Esophagus squamous epithelium (tissue), 4 donors: Measurements from ENCODE around the gene SEMA6B.

Source experiments
- POLR2A ChIP-seq, 4 donors: fragments of 450-650 bp; IDR thresholded peaks; one replicate each; pipeline ENCODE4 v1.6.1; 2017; ENCODE audit warnings: antibody characterized with exemption in 4 of 4, mild to moderate bottlenecking in 4 of 4, moderate library complexity in 3 of 4
- TF ChIP-seq, protein P1 (sequence below), 6 experiments: fragments of 450-650 bp in 4 of 6; fragments of 200-600 bp in 2 of 6; sonication (generic) in 2 of 6; IDR thresholded peaks; one replicate each; pipeline ENCODE4 v1.5.1; 2016 to 2019; ENCODE audit warnings: antibody characterized with exemption in 6 of 6, mild to moderate bottlenecking in 4 of 6, moderate library complexity in 4 of 6

GRCh38 chr19:4573682-4574081 lies 14.2 kb upstream of the SEMA6B start:
- TF ChIP-seq, protein P1, sequence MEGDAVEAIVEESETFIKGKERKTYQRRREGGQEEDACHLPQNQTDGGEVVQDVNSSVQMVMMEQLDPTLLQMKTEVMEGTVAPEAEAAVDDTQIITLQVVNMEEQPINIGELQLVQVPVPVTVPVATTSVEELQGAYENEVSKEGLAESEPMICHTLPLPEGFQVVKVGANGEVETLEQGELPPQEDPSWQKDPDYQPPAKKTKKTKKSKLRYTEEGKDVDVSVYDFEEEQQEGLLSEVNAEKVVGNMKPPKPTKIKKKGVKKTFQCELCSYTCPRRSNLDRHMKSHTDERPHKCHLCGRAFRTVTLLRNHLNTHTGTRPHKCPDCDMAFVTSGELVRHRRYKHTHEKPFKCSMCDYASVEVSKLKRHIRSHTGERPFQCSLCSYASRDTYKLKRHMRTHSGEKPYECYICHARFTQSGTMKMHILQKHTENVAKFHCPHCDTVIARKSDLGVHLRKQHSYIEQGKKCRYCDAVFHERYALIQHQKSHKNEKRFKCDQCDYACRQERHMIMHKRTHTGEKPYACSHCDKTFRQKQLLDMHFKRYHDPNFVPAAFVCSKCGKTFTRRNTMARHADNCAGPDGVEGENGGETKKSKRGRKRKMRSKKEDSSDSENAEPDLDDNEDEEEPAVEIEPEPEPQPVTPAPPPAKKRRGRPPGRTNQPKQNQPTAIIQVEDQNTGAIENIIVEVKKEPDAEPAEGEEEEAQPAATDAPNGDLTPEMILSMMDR (IDR thresholded peaks at IDR 0.05): no peak
- no peak for TF ChIP-seq POLR2A (IDR thresholded peaks at IDR 0.05)
